Pancreas (tissue), 10 donors: Measurements from ENCODE around the gene ZNF438. TPM values are rescaled to one million over a fixed set of nuclear protein-coding genes. Genes with fewer than 3 reads are reported as not detected.

Source experiments
- ATAC-seq, 4 donors: fragments of 200-7000 bp; cut with Tn5 transposase; one replicate each; pipeline versions ENCODE4 v1.8.0 to v1.9.1; 2020; ENCODE audit warnings: mild to moderate bottlenecking in 4 of 4, moderate library complexity in 4 of 4
- DNase-seq, 6 donors: peaks; one replicate each; pipeline ENCODE4 v3.0.0-alpha.2; 2020
- FAIRE-seq: peaks from 2 replicates; lab custom pipeline; 2012; peaks lifted over from hg19 to GRCh38; lab: Jason Lieb, UNC
- H3K27ac ChIP-seq, 4 donors: fragments of 200-600 bp; sonication (generic); 1 replicate in 3 of 4; 2 replicates in 1 of 4; pipeline versions ENCODE4 v1.5.0 to v1.8.0; 2020
- H3K27me3 ChIP-seq, 4 donors: fragments of 200-600 bp; one replicate each; pipeline ENCODE4 v1.8.0; 2021
- H3K36me3 ChIP-seq, 3 donors: fragments of 200-600 bp; sonication (generic) in 1 of 3; one replicate each; pipeline versions ENCODE4 v1.5.0 to v1.8.0; 2020 to 2021
- H3K4me1 ChIP-seq, 3 donors: fragments of 200-600 bp; one replicate each; pipeline ENCODE4 v1.8.0; 2021
- H3K4me3 ChIP-seq, 4 donors: fragments of 200-600 bp; sonication (generic) in 2 of 4; one replicate each; pipeline versions ENCODE4 v1.5.0 to v1.8.0; 2020 to 2021
- H3K9me3 ChIP-seq, 4 donors: fragments of 200-600 bp; one replicate each; pipeline ENCODE4 v1.8.0; 2021
- WGBS, 2 donors: extraction: QIAGEN DNeasy Blood & Tissue Kit; methylation state at CpG; one replicate each; pipeline ENCODE4 v1.1.7; 2013; 5-methylcytosine and 5-hydroxymethylcytosine counted together
- intact Hi-C, 3 donors: fragments of 100-400 bp; cut with DNase I; formaldehyde crosslinking; loops; one replicate each; pipeline versions ENCODE4 v1.11.1 to v1.14.2; 2022
- polyA plus RNA-seq, 2 donors: library from polyadenylated mRNA; stranded (reverse); fragments of 200-250 nt; gene quantifications; one replicate each; pipeline ENCODE4 v1.2.3, GENCODE V29; 2013
- total RNA-seq, 6 donors: library from RNA; stranded (reverse); fragmentation: NEBNext Ultra II Directional in 4 of 6; extraction: Animal tissue kit (Norgen Biotek cat#: 25700) in 4 of 6; gene quantifications; one replicate each; pipeline versions ENCODE4 v1.2.1 to v1.2.4, GENCODE V29; 2021 to 2023
- TF ChIP-seq, protein P1 (sequence below), 4 donors: fragments of 200-600 bp; sonication (generic) in 3 of 4; IDR thresholded peaks; one replicate each; pipeline versions ENCODE4 v1.5.0 to v1.8.0; 2021; ENCODE audit warnings: antibody characterized with exemption in 4 of 4
- donor health status: healthy with polysubstance abuse.
- donor health status: DM: no; HTN: no; CAD: no; lungs with moderate emphysema.
- donor health status: DM: no; HTN: no; CAD: no.
- donor health status: control.
- donor health status: control.
- donor health status: Bipolar disorder and iron deficiency.
- donor health status: DM: yes; HTN: yes; CAD: no.
- donor health status: DM: no; HTN: no; CAD: no.
- donor health status: DM: no; HTN: no; CAD: no.
- donor health status: DM: yes; HTN: yes; CAD: no.

The ZNF438 gene
- total and polyA plus RNA-seq, 8 donors, result 1.5 to 4.8 (median 2.5) TPM

DNA sequence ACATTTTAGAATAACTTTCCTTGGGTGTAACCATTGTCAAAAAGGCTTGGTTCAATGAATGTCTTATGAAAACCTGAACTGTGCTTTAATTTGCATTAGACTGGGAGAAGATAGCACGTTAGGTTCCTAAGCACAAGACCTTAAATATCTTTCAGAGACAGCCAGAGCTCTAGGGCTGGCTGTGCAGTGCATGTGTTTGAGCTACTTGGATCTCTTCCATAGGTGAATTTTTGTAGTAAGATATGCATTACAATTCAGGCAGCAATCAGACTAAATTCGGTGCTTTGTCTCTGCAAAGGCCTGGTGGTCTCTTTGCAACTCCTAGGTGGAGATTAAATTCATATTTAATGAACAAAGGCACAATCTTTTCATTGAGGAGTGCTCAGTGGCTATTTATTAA is 192.0 kb downstream of the ZNF438 start:
- TF ChIP-seq, protein P1, sequence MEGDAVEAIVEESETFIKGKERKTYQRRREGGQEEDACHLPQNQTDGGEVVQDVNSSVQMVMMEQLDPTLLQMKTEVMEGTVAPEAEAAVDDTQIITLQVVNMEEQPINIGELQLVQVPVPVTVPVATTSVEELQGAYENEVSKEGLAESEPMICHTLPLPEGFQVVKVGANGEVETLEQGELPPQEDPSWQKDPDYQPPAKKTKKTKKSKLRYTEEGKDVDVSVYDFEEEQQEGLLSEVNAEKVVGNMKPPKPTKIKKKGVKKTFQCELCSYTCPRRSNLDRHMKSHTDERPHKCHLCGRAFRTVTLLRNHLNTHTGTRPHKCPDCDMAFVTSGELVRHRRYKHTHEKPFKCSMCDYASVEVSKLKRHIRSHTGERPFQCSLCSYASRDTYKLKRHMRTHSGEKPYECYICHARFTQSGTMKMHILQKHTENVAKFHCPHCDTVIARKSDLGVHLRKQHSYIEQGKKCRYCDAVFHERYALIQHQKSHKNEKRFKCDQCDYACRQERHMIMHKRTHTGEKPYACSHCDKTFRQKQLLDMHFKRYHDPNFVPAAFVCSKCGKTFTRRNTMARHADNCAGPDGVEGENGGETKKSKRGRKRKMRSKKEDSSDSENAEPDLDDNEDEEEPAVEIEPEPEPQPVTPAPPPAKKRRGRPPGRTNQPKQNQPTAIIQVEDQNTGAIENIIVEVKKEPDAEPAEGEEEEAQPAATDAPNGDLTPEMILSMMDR (IDR thresholded peaks at IDR 0.05), result no peak
- Histone ChIP-seq H3K4me3 (no peak overlapping the region), H3K9me3 (no peaks in the 10 kb centered on the region), H3K4me1 (no peaks in the 10 kb centered on the region), H3K27me3 (no peaks in the 10 kb centered on the region), H3K36me3 (no peaks in the 10 kb centered on the region), H3K27ac (no peak overlapping the region)
- no peak for FAIRE-seq
- intact Hi-C loops, result no loop called here
- 80 to 84% methylated on average over 2 of the region's 2 CpGs for WGBS, 2 donors
- no peak for ATAC-seq
- no peak for DNase-seq

DNA sequence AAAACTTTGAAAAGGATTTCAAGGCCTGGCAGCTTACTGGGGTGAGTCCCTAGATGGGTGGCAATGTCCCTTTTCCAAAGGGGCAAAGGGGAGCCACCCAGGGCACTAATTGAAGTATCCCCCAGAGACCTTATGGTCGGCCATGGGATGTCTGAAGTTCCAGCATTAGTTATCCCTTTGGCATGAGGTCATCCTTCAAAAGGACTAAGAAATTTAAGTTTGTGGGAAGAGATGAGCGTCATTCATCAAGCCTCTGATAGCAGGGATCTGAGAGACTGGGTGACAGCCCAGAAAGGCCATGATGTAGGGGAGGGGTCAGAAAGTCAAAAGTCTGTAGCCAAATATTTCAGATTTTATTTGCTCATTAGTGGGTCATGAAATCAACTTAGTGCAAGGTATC is 195.3 kb downstream of the ZNF438 start:
- 87 to 88% methylated on average over 2 of the region's 2 CpGs for WGBS, 2 donors
- ATAC-seq, result no peak

DNA sequence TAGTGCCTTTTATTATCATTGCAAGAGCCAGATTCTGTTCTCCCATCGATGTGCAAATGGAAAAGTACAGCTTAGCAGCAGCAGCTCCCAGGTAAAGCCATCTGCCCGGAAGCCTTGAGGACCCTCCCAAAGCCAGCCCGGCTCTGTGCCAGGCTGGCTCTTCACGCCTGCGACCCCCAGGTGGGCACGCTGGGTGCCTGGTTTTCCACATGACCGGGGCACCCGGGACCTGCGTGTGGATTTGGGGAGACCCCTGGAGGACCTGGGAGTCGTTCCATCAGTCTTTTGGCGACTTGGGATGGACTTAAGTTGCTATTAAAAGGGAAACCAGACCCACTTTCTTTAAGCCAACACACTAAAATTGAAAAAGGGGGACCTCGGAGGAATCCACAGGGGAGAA is 196.5 kb downstream of the ZNF438 start:
- intact Hi-C loops, result no loop called here
- Histone ChIP-seq H3K9me3 (no peaks in the 10 kb centered on the region), H3K4me1 (no peaks in the 10 kb centered on the region), H3K36me3 (no peaks in the 10 kb centered on the region), H3K27ac (no peak overlapping the region), H3K4me3 (no peak overlapping the region), H3K27me3 (no peaks in the 10 kb centered on the region)
- TF ChIP-seq, protein P1 (IDR thresholded peaks at IDR 0.05), result no peak
- ATAC-seq (no peak), FAIRE-seq (no peak), DNase-seq (no peak)
- WGBS, 2 donors, result 78 to 89% methylated on average over 12 of the region's 12 CpGs

More for the DNA sequence above, 195.3 kb downstream of the ZNF438 start:
- TF ChIP-seq, protein P1 (IDR thresholded peaks at IDR 0.05), result no peak
- FAIRE-seq, result no peak
- H3K4me3 ChIP-seq, result no peak overlapping the region
- H3K9me3 ChIP-seq, result no peaks in the 10 kb centered on the region
- H3K4me1 ChIP-seq, result no peaks in the 10 kb centered on the region
- H3K36me3 ChIP-seq, result no peaks in the 10 kb centered on the region
- H3K27me3 ChIP-seq, result no peaks in the 10 kb centered on the region
- intact Hi-C loops, result no loop called here
- no peak for DNase-seq
- H3K27ac ChIP-seq, result no peak overlapping the region

DNA sequence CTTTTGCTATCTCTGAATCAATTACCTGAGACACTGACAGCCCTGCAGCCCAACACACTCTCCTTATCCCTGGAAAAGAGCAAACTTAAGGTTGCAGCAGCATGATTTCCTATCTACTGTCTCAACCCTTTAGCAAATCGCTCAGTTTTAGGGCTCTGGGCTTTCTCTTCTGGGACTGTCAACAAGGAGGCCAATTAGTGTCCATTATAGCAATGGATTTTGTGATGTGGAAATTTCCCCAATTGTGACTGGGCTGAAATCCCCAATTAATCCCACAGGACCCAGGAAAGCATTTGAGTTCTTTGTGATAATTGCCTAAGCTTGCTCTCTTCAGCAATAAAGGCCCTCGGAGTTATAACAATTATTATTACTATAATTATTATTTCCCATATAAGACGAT is 197.0 kb downstream of the ZNF438 start:
- no peak for ATAC-seq
- Histone ChIP-seq H3K4me1 (no peaks in the 10 kb centered on the region), H3K27ac (no peak overlapping the region), H3K27me3 (no peaks in the 10 kb centered on the region), H3K36me3 (no peaks in the 10 kb centered on the region), H3K9me3 (no peaks in the 10 kb centered on the region), H3K4me3 (no peak overlapping the region)
- DNase-seq, result no peak
- intact Hi-C loops, result no loop called here
- 76 to 92% methylated on average over 3 of the region's 3 CpGs for WGBS, 2 donors
- FAIRE-seq, result no peak
- TF ChIP-seq, protein P1 (IDR thresholded peaks at IDR 0.05), result no peak

DNA sequence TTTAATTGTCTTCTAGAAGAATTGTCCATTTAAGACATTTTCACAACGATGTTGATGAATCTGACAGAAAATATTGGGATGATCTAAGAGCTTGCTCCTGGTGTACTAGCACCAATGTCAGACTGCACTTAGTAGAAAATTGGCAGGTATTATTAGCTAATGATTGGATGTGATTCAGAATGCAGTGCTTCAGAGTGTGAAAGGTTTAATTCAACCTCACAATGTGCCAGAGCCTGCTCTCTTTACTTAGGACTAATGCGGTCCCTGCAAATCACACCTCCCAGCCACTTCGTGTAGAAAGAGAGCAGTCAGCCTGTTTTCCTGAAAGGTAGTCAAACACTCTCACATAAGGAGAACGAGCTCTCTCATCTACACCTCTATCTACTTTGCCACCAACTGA is 197.5 kb downstream of the ZNF438 start:
- H3K27me3 ChIP-seq, result no peaks in the 10 kb centered on the region
- no peak for DNase-seq
- no peaks in the 10 kb centered on the region for H3K4me1 ChIP-seq
- intact Hi-C loops, result no loop called here
- H3K27ac ChIP-seq, result no peak overlapping the region
- peak in 1 of 4 donors; percentile 47 for ATAC-seq
- WGBS, 2 donors, result 84 to 85% methylated on average over 4 of the region's 4 CpGs
- H3K4me3 ChIP-seq, result no peak overlapping the region
- no peaks in the 10 kb centered on the region for H3K36me3 ChIP-seq
- H3K9me3 ChIP-seq, result no peaks in the 10 kb centered on the region
- TF ChIP-seq, protein P1 (IDR thresholded peaks at IDR 0.05), result no peak
- FAIRE-seq, result no peak
